Astrocyte (in vitro differentiated cells and primary cell): ENCODE measurements around the gene SHC1.

Experiments used
- CTCF ChIP-seq: IDR thresholded peaks from 2 replicates; pipeline ENCODE4 v1.5.1; 2011; ENCODE audit warnings: low read depth, mild to moderate bottlenecking, inconsistent platforms, low read length, moderate library complexity; ENCODE audit not compliant: insufficient read depth
- EZH2 ChIP-seq: IDR thresholded peaks from 2 replicates; pipeline ENCODE4 v1.6.1; 2012; ENCODE audit warnings: mild to moderate bottlenecking, low read length, inconsistent platforms; ENCODE audit not compliant: insufficient read depth

- TF ChIP-seq CTCF (no peak), EZH2 (no peak)
Measured at GRCh38 chr1:154954541-154954940, 16.0 kb downstream of the SHC1 start.
